NCI-H1048 (cell line): ENCODE measurements around the gene NDUFS3.
"Not testable (repeated sequence)": the region's sequence is repeated elsewhere in the genome, so short reads cannot be mapped to it uniquely, and the experiment has no call there.

ENCODE experiments used
- DNase-seq: peaks from one replicate; lab custom pipeline; 2025; lab: John Stamatoyannopoulos, UW

NDUFS3 gene

GRCh38 chr11:47560426-47560825, 18.4 kb upstream of the NDUFS3 start:
- no peak for DNase-seq

- not testable (repeated sequence) for DNase-seq
Observed at GRCh38 chr11:47562393-47562792, 16.5 kb upstream of the NDUFS3 start.

- not testable (repeated sequence) for DNase-seq
Observed at GRCh38 chr11:47564366-47564765, 14.5 kb upstream of the NDUFS3 start.

GRCh38 chr11:47564933-47565339, 13.9 kb upstream of the NDUFS3 start:
- DNase-seq, result no peak

GRCh38 chr11:47565340-47566148, 13.3 kb upstream of the NDUFS3 start, which contains the start of gene PTPMT1:
Gene PTPMT1 (plus strand): TSS chr11:47565599. CDS start chr11:47565623, 24 bp downstream.
- peak; percentile 48 for DNase-seq

GRCh38 chr11:47566149-47566698, 12.7 kb upstream of the NDUFS3 start:
- no peak for DNase-seq

- DNase-seq, result no peak
Observed at GRCh38 chr11:47569646-47570045, 9.2 kb upstream of the NDUFS3 start.

- no peak for DNase-seq
Observed at GRCh38 chr11:47570651-47571356, 8.1 kb upstream of the NDUFS3 start.

- DNase-seq, result no peak
Observed at GRCh38 chr11:47571357-47571729, 7.5 kb upstream of the NDUFS3 start.

- DNase-seq, result no peak
Observed at GRCh38 chr11:47571895-47572294, 7.0 kb upstream of the NDUFS3 start.

- DNase-seq, result no peak
Observed at GRCh38 chr11:47572715-47573255, 6.1 kb upstream of the NDUFS3 start.

- DNase-seq, result no peak
Observed at GRCh38 chr11:47573321-47573720, 5.6 kb upstream of the NDUFS3 start.

- no peak for DNase-seq
Observed at GRCh38 chr11:47577460-47578041, 1.3 kb upstream of the NDUFS3 start.

GRCh38 chr11:47583844-47584243, 5.0 kb downstream of the NDUFS3 start:
- DNase-seq, result no peak

- DNase-seq, result no peak
Observed at GRCh38 chr11:47586098-47586855, 7.4 kb downstream of the NDUFS3 start, which contains the start of gene FAM180B. Gene FAM180B (plus strand): TSS chr11:47586678. CDS start chr11:47586769, 91 bp downstream.

GRCh38 chr11:47587039-47587716, 8.3 kb downstream of the NDUFS3 start:
- no peak for DNase-seq

GRCh38 chr11:47587723-47588326, 9.0 kb downstream of the NDUFS3 start:
- no peak for DNase-seq

- no peak for DNase-seq
Observed at GRCh38 chr11:47589118-47589517, 10.2 kb downstream of the NDUFS3 start.

- no peak for DNase-seq
Observed at GRCh38 chr11:47589584-47589976, 10.7 kb downstream of the NDUFS3 start.
